Large intestine (tissue), 3 donors: ENCODE data around the gene HMGN3. TPM values are rescaled to one million over a fixed set of nuclear protein-coding genes. Genes with fewer than 3 reads are reported as not detected.
A peak's percentile ranks its signal among the peaks of the same experiment; 100 is the strongest.

Source experiments
- DNase-seq, 2 donors: peaks; one replicate each; pipeline versions ENCODE4 v3.0.0 to v3.0.0-alpha.2; 2013
- H3K27ac ChIP-seq: one replicate; pipeline ENCODE4 v1.5.1; 2013; ENCODE audit warnings: low read length
- H3K27me3 ChIP-seq: 2 replicates; pipeline ENCODE4 v1.6.1; 2013; ENCODE audit warnings: low read length; ENCODE audit not compliant: control insufficient read depth, insufficient read depth
- H3K36me3 ChIP-seq: 2 replicates; pipeline ENCODE4 v1.6.1; 2013; ENCODE audit warnings: low read length; ENCODE audit not compliant: control insufficient read depth, insufficient read depth
- H3K4me1 ChIP-seq: one replicate; pipeline ENCODE4 v1.6.1; 2013; ENCODE audit warnings: low read length; ENCODE audit not compliant: control insufficient read depth, insufficient read depth
- H3K4me3 ChIP-seq: one replicate; pipeline ENCODE4 v1.5.1; 2013; ENCODE audit warnings: low read length
- H3K9me3 ChIP-seq: one replicate; pipeline ENCODE4 v1.6.1; 2013; ENCODE audit warnings: mild to moderate bottlenecking, low read depth, low read length, moderate library complexity; ENCODE audit not compliant: control insufficient read depth
- WGBS: methylation state at CpG from one replicate; pipeline ENCODE4 v1.1.5; 2013; ENCODE audit warnings: low lambda C conversion rate; ENCODE audit not compliant: insufficient coverage; 5-methylcytosine and 5-hydroxymethylcytosine counted together
- polyA plus RNA-seq: library from polyadenylated mRNA; unstranded; fragments of 120-200 nt; gene quantifications from one replicate; pipeline ENCODE4 v1.2.1, GENCODE V29; 2013

The HMGN3 gene
- polyA plus RNA-seq, 1 donor = 181 TPM

DNA sequence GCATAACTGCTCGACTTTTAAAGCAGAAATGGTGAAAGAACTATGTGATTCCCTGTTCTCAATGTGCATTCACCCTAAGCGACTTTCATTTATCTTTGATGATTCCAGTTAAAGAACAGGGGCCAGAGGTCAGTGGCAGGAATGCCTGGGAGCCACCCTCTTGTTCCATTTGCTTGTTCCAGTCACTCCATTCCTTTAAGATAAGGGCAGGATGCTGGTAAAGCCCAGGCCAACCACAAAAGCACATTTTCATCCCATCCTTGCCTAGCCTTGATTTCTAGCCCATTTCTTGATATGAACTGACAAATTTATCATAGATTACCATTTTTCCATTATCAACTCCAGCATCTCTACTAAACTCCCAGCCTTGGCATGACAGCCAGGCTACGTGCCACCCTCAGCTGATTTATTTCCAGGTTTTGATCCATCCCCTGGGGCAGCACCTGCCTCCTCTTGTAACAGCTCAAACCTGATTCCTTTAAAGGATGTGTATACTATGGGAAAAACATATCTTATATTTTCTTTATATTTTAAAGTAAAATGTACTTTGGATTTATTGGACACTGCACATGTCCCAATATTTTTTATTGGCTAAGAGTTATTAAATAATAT lies 19.2 kb downstream of the HMGN3 start:
- H3K4me3 ChIP-seq = no peak overlapping the region
- H3K27me3 ChIP-seq = no peaks in the 10 kb centered on the region
- WGBS = no CpG with 5 or more reads among the region's 3 CpGs
- no peaks in the 10 kb centered on the region for H3K9me3 ChIP-seq
- peaks cover 10% of the 10 kb centered on the region for H3K4me1 ChIP-seq
- peaks cover 3% of the 10 kb centered on the region for H3K36me3 ChIP-seq
- H3K27ac ChIP-seq = peak overlapping the region; percentile 41
- peak; percentile 23 to 43 for DNase-seq

DNA sequence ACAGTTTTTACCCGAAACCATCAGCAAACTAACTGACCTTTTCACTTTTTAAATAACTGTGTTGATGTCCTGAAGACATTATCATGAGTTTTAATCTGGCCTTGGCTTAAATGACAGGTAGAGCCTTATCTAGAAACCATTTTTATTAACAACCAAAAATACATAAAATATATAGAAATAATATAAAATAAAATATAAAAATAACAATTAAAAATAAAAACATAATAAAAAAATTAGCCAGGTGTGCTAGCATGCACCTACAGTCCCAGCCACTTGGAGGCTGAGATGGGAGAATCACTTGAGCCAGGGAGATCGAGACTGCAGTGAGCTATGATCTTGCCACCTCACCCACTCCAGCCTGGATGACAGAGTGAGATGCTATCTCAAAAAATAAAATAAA lies 21.6 kb downstream of the HMGN3 start:
- no peaks in the 10 kb centered on the region for H3K27me3 ChIP-seq
- H3K4me1 ChIP-seq = peaks cover 10% of the 10 kb centered on the region
- H3K36me3 ChIP-seq = peaks cover 6% of the 10 kb centered on the region
- no peak overlapping the region for H3K27ac ChIP-seq
- H3K9me3 ChIP-seq = no peaks in the 10 kb centered on the region
- H3K4me3 ChIP-seq = no peak overlapping the region
- WGBS = no CpG with 5 or more reads among the region's 2 CpGs
- DNase-seq = no peak

DNA sequence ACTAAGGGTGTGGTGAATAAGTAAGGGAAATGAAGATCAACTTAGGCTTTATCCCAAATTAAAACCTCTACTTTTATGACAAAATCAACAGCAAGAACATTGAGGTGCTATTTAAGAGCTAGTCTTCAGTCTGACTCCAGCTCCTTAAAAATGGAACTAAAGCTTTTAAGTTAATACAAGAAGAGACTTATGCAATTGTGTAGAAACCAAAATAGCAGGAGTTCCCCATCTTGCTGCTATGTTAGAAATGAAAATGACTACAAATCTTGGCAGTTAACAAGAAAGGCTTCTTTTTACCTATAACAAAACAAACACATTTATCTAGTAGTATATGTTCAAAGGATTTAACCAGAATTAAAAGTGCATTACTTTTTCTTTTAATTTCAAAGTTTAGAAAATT lies 25.7 kb downstream of the HMGN3 start:
- peaks cover 15% of the 10 kb centered on the region for H3K36me3 ChIP-seq
- H3K4me1 ChIP-seq = no peaks in the 10 kb centered on the region
- H3K27me3 ChIP-seq = no peaks in the 10 kb centered on the region
- H3K4me3 ChIP-seq = no peak overlapping the region
- H3K27ac ChIP-seq = no peak overlapping the region
- DNase-seq = no peak
- H3K9me3 ChIP-seq = no peaks in the 10 kb centered on the region

DNA sequence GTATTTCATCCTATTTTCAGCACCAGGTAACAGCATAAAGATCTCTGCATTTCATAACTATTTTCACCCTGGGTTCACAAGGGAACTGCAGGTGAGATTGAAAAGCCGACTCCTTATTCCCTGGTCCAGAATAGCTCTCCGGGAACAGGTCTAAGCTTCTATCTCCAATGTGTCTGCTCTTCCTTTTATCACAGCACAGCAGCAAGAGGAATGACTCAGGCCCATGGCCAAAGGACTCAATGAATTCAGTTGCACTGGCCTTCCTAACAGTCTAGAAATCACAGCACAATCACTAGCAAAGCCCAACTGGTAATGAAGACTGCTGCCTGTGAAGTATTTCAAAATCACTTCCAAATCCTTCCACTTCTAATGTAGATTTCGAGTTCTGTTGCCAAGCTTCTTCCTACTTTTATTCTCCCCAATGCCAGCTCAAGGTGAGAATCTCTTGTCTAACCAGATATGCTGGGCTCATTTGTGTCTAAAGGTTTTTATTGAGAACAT lies 30.7 kb downstream of the HMGN3 start:
- H3K9me3 ChIP-seq = no peaks in the 10 kb centered on the region
- H3K27me3 ChIP-seq = no peaks in the 10 kb centered on the region
- no peak for DNase-seq
- 100% methylated on average over 1 of the region's 3 CpGs for WGBS
- peaks cover 18% of the 10 kb centered on the region for H3K36me3 ChIP-seq
- H3K27ac ChIP-seq = no peak overlapping the region
- H3K4me3 ChIP-seq = no peak overlapping the region
- H3K4me1 ChIP-seq = peaks cover 6% of the 10 kb centered on the region

DNA sequence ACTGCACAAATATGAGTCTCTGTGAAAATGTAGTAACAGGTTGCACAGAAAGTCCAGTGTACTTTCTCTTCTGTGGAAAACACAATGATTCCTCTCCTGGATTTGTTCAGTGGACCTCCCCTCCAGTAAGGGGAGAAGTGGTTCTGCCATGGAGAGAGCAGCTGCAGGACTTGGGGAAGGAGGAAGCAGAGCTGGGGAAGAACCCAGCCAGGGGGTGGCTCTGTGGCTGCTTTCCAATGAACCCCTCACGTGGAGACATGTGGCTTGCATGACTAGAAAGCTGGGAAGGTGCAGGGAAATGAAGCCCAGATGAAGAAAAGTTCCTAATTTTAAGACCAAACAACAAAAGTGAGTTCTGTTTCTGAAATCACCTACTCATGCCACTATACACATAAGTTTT lies 31.9 kb downstream of the HMGN3 start:
- H3K4me3 ChIP-seq = no peak overlapping the region
- no peaks in the 10 kb centered on the region for H3K27me3 ChIP-seq
- no peaks in the 10 kb centered on the region for H3K9me3 ChIP-seq
- no peak for DNase-seq
- H3K27ac ChIP-seq = peak overlapping the region; percentile 64
- H3K36me3 ChIP-seq = peaks cover 18% of the 10 kb centered on the region
- WGBS = no CpG with 5 or more reads among the region's 1 CpG
- H3K4me1 ChIP-seq = peaks cover 6% of the 10 kb centered on the region

DNA sequence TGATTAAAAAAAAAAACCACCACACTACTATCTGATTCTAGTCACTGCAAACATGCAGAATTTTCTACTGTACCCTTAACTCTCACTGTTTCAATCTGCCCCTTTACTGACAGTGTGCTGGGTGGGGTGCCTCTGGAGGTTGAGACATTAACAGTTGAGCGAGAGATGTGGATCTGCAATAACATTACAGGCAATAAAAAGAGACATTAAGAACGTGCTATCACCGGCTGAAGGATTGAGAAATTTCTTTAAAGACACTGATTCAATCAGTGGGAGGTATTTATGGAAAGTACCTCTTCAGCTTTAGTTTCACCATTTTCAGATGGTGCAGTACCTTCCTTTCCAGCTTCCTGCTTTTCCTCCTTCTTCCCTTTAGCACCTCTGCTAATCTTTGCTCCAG lies 32.5 kb downstream of the HMGN3 start:
- DNase-seq = peak in 1 of 2 donors; percentile 51
- WGBS = no CpG with 5 or more reads among the region's 3 CpGs
- Histone ChIP-seq H3K36me3 (peaks cover 18% of the 10 kb centered on the region), H3K4me1 (peaks cover 6% of the 10 kb centered on the region), H3K27me3 (no peaks in the 10 kb centered on the region), H3K27ac (peak overlapping the region; percentile 64), H3K9me3 (no peaks in the 10 kb centered on the region), H3K4me3 (no peak overlapping the region)

DNA sequence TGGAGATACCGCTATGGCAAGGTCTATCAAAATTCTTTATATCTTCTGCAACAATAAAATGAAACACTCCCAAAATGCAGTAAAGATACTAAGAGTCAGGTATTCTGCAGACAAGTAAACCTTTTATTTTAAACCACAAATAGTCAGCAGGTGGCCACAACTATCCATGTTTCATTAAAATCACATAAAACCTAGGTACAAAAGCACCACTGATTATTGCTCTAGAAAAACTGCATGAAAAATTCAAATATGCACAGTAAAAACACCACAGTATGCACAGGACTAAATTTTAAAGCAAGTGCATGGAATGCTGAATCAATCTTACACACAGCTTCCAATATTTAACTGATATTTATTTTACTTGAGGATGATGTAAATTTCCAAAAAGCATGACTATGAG lies 33.3 kb downstream of the HMGN3 start:
- H3K27ac ChIP-seq = no peak overlapping the region
- peaks cover 13% of the 10 kb centered on the region for H3K36me3 ChIP-seq
- no peaks in the 10 kb centered on the region for H3K9me3 ChIP-seq
- no peak overlapping the region for H3K4me3 ChIP-seq
- 60% methylated on average over 1 of the region's 1 CpG for whole genome bisulfite sequencing
- no peak for DNase-seq
- H3K4me1 ChIP-seq = peaks cover 6% of the 10 kb centered on the region
- H3K27me3 ChIP-seq = no peaks in the 10 kb centered on the region

DNA sequence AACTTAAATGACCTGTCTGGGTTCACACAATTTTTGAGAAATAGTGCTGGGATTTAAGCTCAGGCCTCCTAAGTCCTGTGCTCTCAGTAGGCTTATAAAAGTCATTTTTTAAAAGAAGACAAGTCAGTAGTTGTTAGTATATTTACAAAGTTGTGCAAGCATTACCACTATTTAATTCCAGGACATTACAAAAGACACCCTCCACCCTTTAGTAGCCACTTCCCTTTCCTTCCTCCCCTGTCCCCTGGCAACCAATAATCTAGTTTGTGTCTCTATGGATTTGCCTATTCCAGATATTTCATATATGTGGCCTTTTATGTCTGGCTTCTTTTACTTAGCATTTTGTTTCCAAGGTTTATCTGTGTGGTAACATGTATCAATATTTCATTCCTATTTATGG lies 37.6 kb downstream of the HMGN3 start:
- Histone ChIP-seq H3K27me3 (no peaks in the 10 kb centered on the region), H3K36me3 (no peaks in the 10 kb centered on the region), H3K4me1 (no peaks in the 10 kb centered on the region), H3K4me3 (no peak overlapping the region), H3K27ac (no peak overlapping the region), H3K9me3 (no peaks in the 10 kb centered on the region)
- no peak for DNase-seq

DNA sequence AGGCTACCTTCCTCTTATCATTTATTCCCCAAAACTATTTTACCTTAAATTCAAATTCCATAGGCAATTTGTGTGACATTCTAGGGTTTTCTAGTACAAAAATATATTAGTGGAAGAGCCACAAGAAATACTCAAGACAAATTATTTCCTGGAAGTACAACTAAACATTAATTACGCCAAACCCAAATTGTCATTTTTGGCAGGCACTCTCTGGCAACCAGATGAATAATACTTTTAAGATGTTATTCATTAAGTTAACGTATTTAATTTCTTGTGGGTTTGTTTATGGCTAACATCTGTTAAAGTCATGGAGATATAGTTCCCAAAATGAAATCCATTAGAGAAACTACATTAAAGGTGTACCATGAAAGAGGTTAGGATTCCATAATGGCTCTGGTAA lies 40.5 kb downstream of the HMGN3 start:
- H3K36me3 ChIP-seq = no peaks in the 10 kb centered on the region
- DNase-seq = no peak
- peaks cover 5% of the 10 kb centered on the region for H3K4me1 ChIP-seq
- H3K9me3 ChIP-seq = peaks cover 5% of the 10 kb centered on the region
- H3K4me3 ChIP-seq = no peak overlapping the region
- no peak overlapping the region for H3K27ac ChIP-seq
- H3K27me3 ChIP-seq = no peaks in the 10 kb centered on the region
- no CpG with 5 or more reads among the region's 2 CpGs for WGBS

DNA sequence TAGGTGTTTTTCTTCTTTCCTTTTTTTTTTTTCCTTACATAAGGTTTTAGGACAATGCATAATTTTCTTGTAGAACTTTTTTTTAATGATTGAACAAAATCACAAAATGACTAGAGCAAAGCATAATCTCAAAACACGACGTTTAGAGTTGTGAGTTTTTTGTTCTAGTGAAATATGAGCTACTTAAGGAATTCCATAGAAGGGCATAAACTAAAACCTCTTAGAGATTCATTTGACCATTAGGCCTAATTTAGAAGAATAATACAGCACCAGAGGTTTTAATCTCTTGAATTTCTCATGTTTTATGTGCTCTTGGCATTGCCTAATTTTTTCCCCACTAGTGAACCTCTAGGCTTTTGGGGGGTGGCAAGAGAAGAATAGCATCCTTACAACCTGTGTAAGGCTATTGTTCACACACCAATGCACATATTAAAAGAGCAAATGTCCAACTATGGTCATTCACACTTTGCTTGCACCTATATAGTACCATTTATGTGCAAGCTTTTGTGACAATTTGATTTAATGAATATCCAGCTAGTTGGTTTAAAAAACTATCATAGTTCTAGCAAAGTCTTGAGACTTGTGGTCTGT lies 44.6 kb downstream of the HMGN3 start:
- Histone ChIP-seq H3K9me3 (peaks cover 5% of the 10 kb centered on the region), H3K36me3 (no peaks in the 10 kb centered on the region), H3K27ac (no peak overlapping the region), H3K4me3 (no peak overlapping the region), H3K4me1 (peaks cover 12% of the 10 kb centered on the region), H3K27me3 (no peaks in the 10 kb centered on the region)
- no peak for DNase-seq
- 75% methylated on average over 2 of the region's 2 CpGs for WGBS

DNA sequence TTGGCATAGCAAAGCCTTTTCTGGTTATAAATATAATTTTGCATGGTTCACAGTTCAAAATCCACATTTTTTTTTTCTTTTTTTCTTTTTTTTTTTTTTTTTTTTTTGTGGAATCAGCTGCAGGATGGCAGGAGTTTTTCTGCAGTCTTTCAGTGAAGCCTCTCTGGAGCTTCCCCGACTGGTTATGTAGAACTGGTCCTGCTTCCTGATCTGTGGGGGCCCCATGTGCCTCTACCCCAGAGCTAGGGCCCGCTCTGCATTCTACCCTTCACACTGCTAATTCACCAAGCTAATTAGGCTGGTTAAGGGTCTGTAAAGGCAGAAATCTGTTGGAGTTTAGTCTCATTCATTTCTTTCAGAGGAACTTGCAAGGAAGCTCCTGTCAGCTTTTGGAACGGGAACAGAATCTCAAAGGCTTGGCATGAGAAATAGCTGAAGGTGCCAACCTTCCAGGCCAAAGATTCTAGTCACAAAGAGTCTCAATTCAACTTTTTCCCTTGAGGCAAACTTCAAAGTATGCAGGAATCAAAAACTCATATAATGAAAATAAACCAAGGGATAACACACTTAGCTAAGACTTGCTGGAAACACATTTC lies 45.5 kb downstream of the HMGN3 start:
- no CpG with 5 or more reads among the region's 3 CpGs for WGBS
- H3K27me3 ChIP-seq = no peaks in the 10 kb centered on the region
- peaks cover 5% of the 10 kb centered on the region for H3K9me3 ChIP-seq
- no peak overlapping the region for H3K27ac ChIP-seq
- no peaks in the 10 kb centered on the region for H3K36me3 ChIP-seq
- H3K4me1 ChIP-seq = peaks cover 12% of the 10 kb centered on the region
- H3K4me3 ChIP-seq = no peak overlapping the region
- DNase-seq = no peak
